ENCODE results near the gene ZNHIT1. TPM values are rescaled to one million over a fixed set of nuclear protein-coding genes. Genes with fewer than 3 reads are reported as not detected.
"Not testable (repeated sequence)": the region's sequence is repeated elsewhere in the genome, so short reads cannot be mapped to it uniquely, and the experiment has no call there.

The ZNHIT1 gene
- total and polyA plus RNA-seq, 2 of the 8 experiments (the other 6 are each of a cell fraction or from before 2014, with no cell fraction given), result 38.2 to 61.7 TPM

DNA sequence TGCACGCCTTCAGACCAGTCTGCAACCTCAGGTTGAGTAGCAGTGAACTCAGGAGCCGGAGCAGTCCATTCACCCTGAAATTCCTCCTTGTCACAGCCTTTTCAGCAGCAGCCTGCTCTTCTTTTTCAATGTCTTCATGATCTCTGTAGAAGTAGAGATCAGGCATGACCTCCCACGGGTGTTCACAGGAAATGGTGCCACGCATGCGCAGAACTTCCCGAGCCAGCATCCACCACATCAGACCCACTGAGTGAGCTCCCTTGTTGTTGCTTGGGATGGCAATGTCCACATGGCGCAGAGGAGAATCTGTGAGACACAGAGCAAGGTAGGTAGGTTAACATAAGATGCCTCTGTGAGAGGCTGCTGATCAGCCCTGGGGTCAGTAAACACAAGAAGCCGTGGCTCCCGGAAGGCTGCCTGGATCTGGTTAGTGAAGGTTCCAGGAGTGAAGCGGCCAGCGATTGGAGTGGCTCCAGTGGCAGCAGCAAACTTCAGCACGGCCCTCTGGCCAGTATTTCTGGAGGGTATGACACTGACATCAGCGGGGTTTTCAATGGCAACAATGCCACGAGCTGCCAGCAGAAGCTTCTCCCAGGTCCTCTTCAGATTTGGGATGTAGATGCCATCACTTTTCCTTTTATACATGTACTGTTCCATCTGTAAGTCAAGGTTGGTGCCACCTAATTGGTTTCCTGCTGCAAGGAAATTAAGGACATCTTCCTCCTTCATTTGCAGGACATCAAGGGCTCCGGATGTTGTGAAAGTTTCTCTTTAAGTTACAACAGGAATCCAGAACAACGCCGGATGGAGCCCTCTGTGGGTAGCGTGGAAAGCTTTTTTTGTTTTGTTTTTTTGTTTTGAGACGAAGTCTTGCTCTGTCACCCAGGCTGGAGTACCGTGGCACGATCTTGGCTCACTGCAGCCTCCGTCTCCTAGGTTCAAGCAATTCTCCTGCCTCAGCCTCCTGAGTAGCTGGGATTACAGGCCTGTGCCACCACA lies 13.9 kb upstream of the ZNHIT1 start:
- H4K8ac ChIP-seq (ENCODE audit: extremely low read depth, insufficient read depth, low read length); H3K27ac ChIP-seq (ENCODE audit: low read depth, low read length); H3K23ac ChIP-seq (ENCODE audit: insufficient read length); H2BK120ac ChIP-seq (replicated peaks; ENCODE audit: low read depth, low read length); H3K4ac ChIP-seq (replicated peaks; ENCODE audit: insufficient read length, low read depth, low read length); H2AK5ac ChIP-seq (ENCODE audit: low read depth, low read length); H3K56ac ChIP-seq (replicated peaks; ENCODE audit: insufficient read length, low read depth, low read length); H2BK15ac ChIP-seq (ENCODE audit: low read length); H3K9me3 ChIP-seq (ENCODE audit: insufficient read depth in 2 of 2, low read depth in 1 of 2, low read length in 1 of 2); H2BK20ac ChIP-seq (ENCODE audit: low read length); H2BK12ac ChIP-seq (ENCODE audit: low read depth, low read length); H3K79me1 ChIP-seq (ENCODE audit: low read depth, low read length); FAIRE-seq; H3K18ac ChIP-seq (ENCODE audit: extremely low read depth, low read length); H2AFZ ChIP-seq (ENCODE audit: low read length); H3K9ac ChIP-seq (replicated peaks in 1 of 4; ENCODE audit: extremely low read depth in 1 of 4, low read depth in 3 of 4, low read length in 3 of 4); H4K5ac ChIP-seq (ENCODE audit: insufficient read length, low read depth, low read length); DNase-seq (ENCODE audit: low read depth in 1 of 2, low spot score in 2 of 2); H3K36me3 ChIP-seq (ENCODE audit: control insufficient read depth in 2 of 4, insufficient read depth in 4 of 4, low read length in 3 of 4); H3K4me3 ChIP-seq (ENCODE audit: extremely low read depth in 1 of 4, insufficient read depth in 2 of 4, low read depth in 3 of 4, low read length in 4 of 4); H3K4me2 ChIP-seq (ENCODE audit: insufficient read depth in 1 of 2, low read depth in 2 of 2, low read length in 2 of 2); H3K14ac ChIP-seq (ENCODE audit: insufficient read length); H3K23me2 ChIP-seq (ENCODE audit: low read depth, low read length); H4K91ac ChIP-seq (replicated peaks; ENCODE audit: insufficient read length, low read length); H4K20me1 ChIP-seq (replicated peaks in 1 of 2; ENCODE audit: control insufficient read depth in 1 of 2, insufficient read depth in 2 of 2, low read length in 2 of 2); H3K79me2 ChIP-seq (ENCODE audit: control insufficient read depth in 1 of 2, insufficient read depth in 2 of 2, low read length in 2 of 2); H2BK5ac ChIP-seq (ENCODE audit: low read depth, low read length): not testable (repeated sequence)
- ChIA-PET POLR2A (ENCODE audit: partially characterized antibody) (interaction anchor here (0.8 to 4.5 kb wide), 9 partner anchors 10 to 61 kb away, joined by 3 to 17 read pairs (median 3); partner anchors contain the start of genes PLOD3 and ZNHIT1), CTCF (ENCODE audit: partially characterized antibody) (interaction anchor here (1.2 to 3.0 kb wide), 6 partner anchors 8 to 62 kb away, joined by 3 to 22 read pairs (median 6); partner anchors contain the start of genes PLOD3 and ZNHIT1)
- H3K4me1 ChIP-seq (replicated peaks in 1 of 4; ENCODE audit: control insufficient read depth in 3 of 4, insufficient read depth in 4 of 4, low read length in 3 of 4), result peaks cover 5 to 20% (median 13%) of the 10 kb centered on the region in 4 experiments
- WGBS, 2 experiments (ENCODE audit: extremely low coverage in 1 of 2, insufficient coverage in 1 of 2, insufficient read length in 1 of 2, insufficient replicate concordance in 2 of 2, low coverage in 1 of 2, low lambda C conversion rate in 2 of 2, missing lambda C conversion rate in 1 of 2), result 84% methylated on average over 22 of the region's 22 CpGs; no CpG with 5 or more reads in 1 of the 2 experiments
- peaks cover 0 to 16% (median 9%) of the 10 kb centered on the region in 4 experiments; a peak in 5 of 7 replicates for H3K27me3 ChIP-seq (replicated peaks in 1 of 4; ENCODE audit: control insufficient read depth in 3 of 4, extremely low read depth in 1 of 4, insufficient read depth in 3 of 4, low read length in 3 of 4)
